GM21367 (cell line): ENCODE data around the gene ASPHD2.
"Not testable (repeated sequence)": the region's sequence is repeated elsewhere in the genome, so short reads cannot be mapped to it uniquely, and the experiment has no call there.

Source experiments
- ATAC-seq: cut with Tn5 transposase; IDR thresholded peaks from one replicate; pipeline ENCODE4 v1.9.1; 2021; ENCODE audit not compliant: unreplicated experiment

ASPHD2 gene

GRCh38 chr22:26416256-26416655 lies 12.8 kb upstream of the ASPHD2 start:
- ATAC-seq: no peak

DNA sequence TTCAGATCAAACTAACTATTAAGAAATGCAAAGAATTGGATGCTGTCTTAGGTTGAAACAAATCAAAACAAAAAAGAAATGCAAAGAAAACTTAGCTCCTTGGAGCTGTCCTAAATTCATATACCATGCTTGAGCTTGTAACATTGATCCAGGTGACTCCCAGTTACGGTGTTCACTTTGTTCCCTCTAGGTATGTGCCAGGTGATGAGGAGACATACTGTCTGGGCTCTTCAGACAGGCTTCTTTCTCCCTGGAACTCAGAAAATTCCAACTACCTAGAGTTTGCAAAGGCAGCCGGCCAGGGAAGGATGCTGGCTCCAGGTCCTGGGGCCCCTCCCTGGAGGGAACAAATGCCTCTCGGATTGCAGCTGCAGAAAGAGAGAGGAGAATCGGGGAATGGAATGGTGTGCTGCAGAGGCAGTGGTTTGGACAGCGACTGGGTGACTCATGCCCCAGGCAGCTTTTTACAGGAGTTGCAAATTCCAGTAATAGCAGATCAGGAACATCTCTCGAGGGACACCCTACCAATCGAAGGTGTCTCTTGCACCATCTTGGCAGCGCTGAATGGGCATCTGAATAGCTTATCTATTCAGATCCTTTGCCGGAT lies 12.3 kb upstream of the ASPHD2 start:
- ATAC-seq: no peak

DNA sequence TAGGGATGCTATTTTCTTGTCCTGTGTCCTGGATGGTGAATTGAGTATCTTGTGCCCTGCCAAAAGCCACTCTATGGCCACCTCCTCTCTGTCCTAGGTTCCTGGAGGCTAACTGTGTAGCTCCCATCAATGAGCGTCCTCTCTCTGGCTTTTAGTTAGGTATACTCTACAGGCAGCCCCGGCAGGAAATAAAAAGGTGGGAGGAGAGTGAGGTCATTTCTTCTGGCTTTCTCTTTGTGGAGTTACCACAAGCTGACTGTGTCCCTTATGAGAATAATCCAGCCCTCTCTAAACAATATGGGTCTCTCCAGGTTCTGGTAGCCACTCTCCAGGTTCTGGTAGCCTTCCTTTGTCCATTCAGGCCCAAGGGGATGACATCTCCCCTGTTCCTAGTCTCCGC lies 11.7 kb upstream of the ASPHD2 start:
- ATAC-seq: no peak

GRCh38 chr22:26418620-26419019 lies 10.4 kb upstream of the ASPHD2 start:
- ATAC-seq: no peak

DNA sequence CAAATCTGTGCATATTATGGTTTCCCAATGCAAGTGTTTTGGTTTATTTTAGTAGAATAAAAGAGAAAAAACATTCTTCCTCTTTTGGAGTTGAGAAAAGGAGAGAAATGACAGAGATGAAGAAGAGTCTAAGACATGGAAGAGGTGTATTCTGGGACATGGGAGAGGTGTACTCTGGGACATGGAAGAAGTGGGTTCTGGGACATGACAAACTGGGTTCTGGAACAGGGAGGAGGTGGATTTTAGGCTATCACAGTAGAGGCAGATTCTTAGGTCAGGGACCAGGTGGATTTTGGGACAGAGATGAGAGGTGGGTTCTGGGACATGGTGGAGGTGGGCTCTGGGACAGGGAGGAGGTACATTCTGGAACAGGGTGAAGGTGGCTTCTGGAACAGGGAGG lies 2.1 kb upstream of the ASPHD2 start:
- no peak for ATAC-seq

GRCh38 chr22:26429458-26430286 lies 612 bp downstream of the ASPHD2 start:
- peak; percentile 4 for ATAC-seq

- no peak for ATAC-seq
Measured at GRCh38 chr22:26430600-26430999, 1.5 kb downstream of the ASPHD2 start.

DNA sequence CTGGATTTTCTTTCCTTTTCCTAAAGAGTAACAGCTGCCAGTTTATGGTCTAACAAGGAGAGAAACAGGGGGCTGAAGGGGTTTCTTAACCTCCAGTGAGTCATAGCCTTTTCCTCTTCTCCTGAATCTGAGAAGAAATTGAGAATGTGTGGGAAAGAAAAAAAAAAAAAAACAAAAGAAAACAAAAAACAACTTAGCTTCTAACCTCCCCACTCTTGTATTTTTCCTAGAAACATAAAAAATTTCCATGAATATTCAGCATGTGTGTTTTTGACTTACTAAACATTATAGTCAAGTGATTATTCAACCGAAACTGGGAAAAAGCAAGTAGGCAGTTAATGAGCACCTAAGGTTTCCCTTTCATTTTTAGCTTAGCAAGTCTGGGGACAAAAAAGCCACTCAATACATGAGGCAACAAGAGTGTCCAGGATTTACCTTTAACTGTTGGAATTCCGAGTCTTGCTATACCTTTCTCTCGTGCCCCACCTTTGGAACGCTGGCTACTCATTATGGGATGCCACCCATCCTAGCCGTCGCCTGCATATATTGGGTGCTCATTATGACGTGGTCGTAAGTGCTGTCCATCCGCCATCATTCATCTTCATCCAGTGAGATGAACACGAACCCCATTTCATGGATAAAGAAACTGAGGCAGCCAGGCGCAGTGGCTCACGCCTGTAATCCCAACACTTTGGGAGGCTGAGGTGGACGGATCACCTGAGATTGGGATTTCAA lies 2.4 kb downstream of the ASPHD2 start:
- no peak for ATAC-seq

GRCh38 chr22:26432619-26433311 lies 3.7 kb downstream of the ASPHD2 start:
- no peak for ATAC-seq

DNA sequence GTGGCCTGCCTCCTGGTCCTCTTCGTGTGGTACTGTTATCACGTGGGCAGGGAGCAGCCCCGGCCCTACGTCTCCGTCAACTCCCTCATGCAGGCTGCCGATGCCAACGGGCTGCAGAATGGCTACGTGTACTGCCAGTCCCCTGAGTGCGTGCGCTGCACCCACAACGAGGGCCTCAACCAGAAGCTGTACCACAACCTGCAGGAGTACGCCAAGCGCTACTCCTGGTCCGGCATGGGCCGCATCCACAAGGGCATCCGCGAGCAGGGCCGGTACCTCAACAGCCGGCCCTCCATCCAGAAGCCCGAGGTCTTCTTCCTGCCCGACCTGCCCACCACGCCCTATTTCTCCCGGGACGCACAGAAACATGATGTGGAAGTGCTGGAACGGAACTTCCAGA lies 4.7 kb downstream of the ASPHD2 start:
- ATAC-seq: no peak

GRCh38 chr22:26435327-26436093 lies 6.5 kb downstream of the ASPHD2 start:
- ATAC-seq: no peak

GRCh38 chr22:26436903-26437515 lies 7.9 kb downstream of the ASPHD2 start:
- ATAC-seq: no peak

DNA sequence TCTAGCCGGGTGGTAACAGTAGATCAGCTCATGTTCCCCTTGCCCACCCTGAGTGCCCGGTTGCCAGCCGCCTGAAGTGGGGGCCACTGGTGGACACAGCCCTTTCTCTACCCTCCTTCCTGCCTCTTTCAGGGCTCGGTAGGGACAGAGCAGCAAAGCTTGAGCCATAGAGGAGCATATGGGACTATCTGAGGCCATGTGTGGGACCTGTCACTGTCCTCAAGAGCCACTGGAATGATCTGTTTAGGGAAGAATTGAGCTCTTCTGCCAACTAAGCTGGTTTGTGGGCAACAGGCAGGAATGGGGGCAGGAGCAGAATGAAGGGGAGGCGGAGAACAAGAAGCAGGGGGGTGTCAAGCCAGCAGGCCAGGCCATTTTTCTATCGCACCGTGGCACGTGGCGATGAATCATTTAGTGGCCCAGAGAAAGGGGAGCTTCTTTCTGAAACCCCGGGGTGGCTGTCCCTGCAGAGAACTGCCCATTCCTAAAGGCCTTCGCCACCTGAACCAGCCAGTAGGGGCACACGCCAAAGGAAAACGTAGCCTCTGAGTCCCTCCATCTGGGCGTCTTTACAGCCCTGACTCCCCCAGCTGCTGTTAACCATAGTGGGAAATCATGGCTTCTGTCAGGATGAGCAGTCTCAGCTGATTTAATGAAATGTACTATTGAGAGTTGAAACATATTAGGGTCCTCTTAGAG lies 8.8 kb downstream of the ASPHD2 start:
- no peak for ATAC-seq

GRCh38 chr22:26438776-26439175 lies 9.7 kb downstream of the ASPHD2 start:
- not testable (repeated sequence) for ATAC-seq

DNA sequence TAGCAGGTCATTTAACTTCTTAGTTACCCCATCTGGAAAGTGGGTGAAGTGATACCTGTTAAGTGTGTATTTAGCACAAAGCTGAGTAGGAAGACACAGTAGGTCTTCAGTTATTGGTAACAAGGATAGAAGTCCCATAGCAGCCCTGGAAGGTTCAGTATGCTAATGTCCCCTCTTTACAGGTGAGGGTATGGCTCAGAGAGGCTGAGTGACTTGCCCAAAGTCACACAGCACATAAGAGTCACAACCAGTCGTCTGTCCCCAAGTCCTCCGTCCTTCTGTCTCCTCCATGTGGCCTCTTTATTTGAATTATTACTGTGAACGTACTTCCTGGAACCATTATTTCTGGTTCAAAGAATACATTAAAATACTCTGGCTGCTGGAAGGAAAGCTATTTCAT lies 10.5 kb downstream of the ASPHD2 start:
- no peak for ATAC-seq

GRCh38 chr22:26442086-26442756 lies 13.2 kb downstream of the ASPHD2 start:
- no peak for ATAC-seq

DNA sequence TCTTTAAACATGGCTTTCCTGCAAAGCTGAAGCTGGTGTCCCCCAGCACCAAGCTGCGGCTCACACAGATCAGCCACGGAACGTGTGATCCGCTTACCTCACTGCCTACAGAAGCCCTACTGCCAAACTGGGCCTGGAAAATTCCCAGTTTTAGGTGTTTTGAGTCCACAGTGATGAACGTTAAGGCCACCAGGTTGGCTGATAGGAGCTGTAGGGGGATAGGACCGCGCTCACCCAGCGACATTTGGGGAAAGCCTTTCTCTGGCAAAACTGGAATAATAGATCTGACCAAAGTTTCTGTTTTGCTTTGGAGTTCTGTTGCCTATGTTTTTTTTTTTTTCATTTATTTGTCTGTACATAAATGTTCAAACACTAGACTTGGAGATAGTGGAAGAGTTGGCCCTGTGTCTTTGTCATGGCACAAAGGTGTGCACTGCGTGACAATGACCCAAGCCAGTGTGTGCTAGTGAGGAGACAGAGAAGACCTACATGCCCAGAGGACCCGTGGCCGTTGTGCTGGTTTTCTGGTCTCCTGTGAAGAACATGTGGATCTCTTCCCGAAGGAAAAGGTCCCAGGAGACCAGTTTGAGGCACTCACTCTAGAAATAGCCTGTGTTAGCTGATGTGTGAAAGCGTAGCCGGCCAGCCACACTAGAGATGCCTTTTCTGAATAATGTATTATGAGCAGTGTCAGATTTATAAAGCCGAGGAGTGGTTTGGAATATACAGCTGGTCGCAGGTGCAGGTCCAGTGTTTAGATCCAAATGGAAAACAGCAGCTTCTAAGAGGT lies 15.0 kb downstream of the ASPHD2 start:
- no peak for ATAC-seq

- ATAC-seq: no peak
Measured at GRCh38 chr22:26444777-26445176, 15.7 kb downstream of the ASPHD2 start.
